GM23338 (cell line): ENCODE data around the gene YPEL5.

Source experiments
- CREB1 ChIP-seq: fragments of 250-450 bp; sonication (Bioruptor Pico); IDR thresholded peaks from 2 replicates; pipeline ENCODE4 v1.5.0; 2020; ENCODE audit warnings: low read depth, mild to moderate bottlenecking, moderate library complexity
- CTCF ChIP-seq, 2 experiments: fragments of 200-600 bp in 1 of 2; sonication (generic) in 1 of 2; conservative IDR thresholded peaks; 2 replicates each; pipeline versions ENCODE4 v1.5.1 to v1.6.1; 2016 to 2017; ENCODE audit warnings: antibody characterized with exemption in 2 of 2, low read depth in 2 of 2, mild to moderate bottlenecking in 2 of 2, moderate library complexity in 1 of 2
- ETS1 ChIP-seq: IDR thresholded peaks from 2 replicates; pipeline ENCODE4 v1.6.1; 2016; ENCODE audit warnings: antibody characterized with exemption
- EZH2 ChIP-seq: fragments of 200-600 bp; sonication (generic); IDR thresholded peaks from one replicate; pipeline ENCODE4 v1.8.0; 2017; ENCODE audit warnings: antibody characterized with exemption, mild to moderate bottlenecking, low read depth; ENCODE audit not compliant: unreplicated experiment
- EZH2phosphoT487 ChIP-seq: fragments of 200-600 bp; sonication (generic); IDR thresholded peaks from one replicate; pipeline ENCODE4 v1.8.1; 2018; ENCODE audit warnings: antibody characterized with exemption; ENCODE audit not compliant: unreplicated experiment
- JUNB ChIP-seq: IDR thresholded peaks from one replicate; pipeline ENCODE4 v1.6.1; 2016; ENCODE audit warnings: antibody characterized with exemption; ENCODE audit not compliant: unreplicated experiment
- NANOG ChIP-seq: IDR thresholded peaks from 2 replicates; pipeline ENCODE4 v1.6.1; 2016; ENCODE audit warnings: antibody characterized with exemption, borderline replicate concordance
- POLR2AphosphoS5 ChIP-seq: IDR thresholded peaks from 2 replicates; pipeline ENCODE4 v1.6.1; 2016; ENCODE audit warnings: antibody characterized with exemption, low read depth
- REST ChIP-seq: IDR thresholded peaks from one replicate; pipeline ENCODE4 v1.6.1; 2018; ENCODE audit warnings: antibody characterized with exemption; ENCODE audit not compliant: unreplicated experiment
- STAT1 ChIP-seq: IDR thresholded peaks from one replicate; pipeline ENCODE4 v1.6.1; 2016; ENCODE audit warnings: antibody characterized with exemption; ENCODE audit not compliant: unreplicated experiment
- ZNF114 ChIP-seq: fragments of 250-450 bp; sonication (Bioruptor Pico); IDR thresholded peaks from 2 replicates; pipeline ENCODE4 v1.5.0; 2020; ENCODE audit warnings: mild to moderate bottlenecking, moderate library complexity
- ZNF331 ChIP-seq: fragments of 250-450 bp; sonication (Bioruptor Pico); IDR thresholded peaks from 2 replicates; pipeline ENCODE4 v1.5.0; 2020; ENCODE audit warnings: low read depth, mild to moderate bottlenecking, moderate library complexity

- TF ChIP-seq POLR2AphosphoS5: no peak
- no peak for TF ChIP-seq CTCF (conservative IDR thresholded peaks at IDR 0.05; ENCODE audit: low read depth in 2 of 2)
- no peak for TF ChIP-seq REST
- TF ChIP-seq EZH2: no peak
- TF ChIP-seq EZH2phosphoT487: no peak
- TF ChIP-seq STAT1: no peak
- TF ChIP-seq ETS1: no peak
- no peak for TF ChIP-seq ZNF114
- TF ChIP-seq CREB1 (CRISPR knock-in tag): no peak
- no peak for TF ChIP-seq NANOG
- no peak for TF ChIP-seq ZNF331 (CRISPR knock-in tag)
- no peak for TF ChIP-seq JUNB
Observed at GRCh38 chr2:30112561-30112960, 34.2 kb upstream of the YPEL5 start.
